H1 (cell line): ENCODE measurements around the gene ADK. TPM values are rescaled to one million over a fixed set of nuclear protein-coding genes. Genes with fewer than 3 reads are reported as not detected.

Experiments used
- CTCF ChIA-PET: fragments of 300-600 bp; sonication (Branson Sonifier 250); formaldehyde crosslinking; loops from one replicate; lab custom pipeline; 2021; ENCODE audit not compliant: partially characterized antibody; lab: Charles Lee
- POLR2A ChIA-PET: fragments of 300-600 bp; sonication (Branson Sonifier 250); formaldehyde crosslinking; loops from one replicate; lab custom pipeline; 2021; ENCODE audit warnings: inconsistent platforms; ENCODE audit not compliant: partially characterized antibody; lab: Charles Lee
- DNase-seq, 2 experiments: peaks; one replicate each; pipeline versions ENCODE4 v3.0.0 to v3.0.0-alpha.2; 2010 to 2022; ENCODE audit warnings: low spot score in 2 of 2, low read depth in 1 of 2, mixed read lengths in 1 of 2
- FAIRE-seq: peaks from 2 replicates; lab custom pipeline; 2011; peaks lifted over from hg19 to GRCh38; lab: Jason Lieb, UNC
- H2AFZ ChIP-seq: 2 replicates; pipeline ENCODE4 v1.8.1; 2012; ENCODE audit warnings: low read length, inconsistent platforms
- H2AK5ac ChIP-seq: 2 replicates; pipeline ENCODE4 v1.6.1; 2013; ENCODE audit warnings: low read depth, low read length
- H2BK120ac ChIP-seq: replicated peaks from 2 replicates; pipeline ENCODE3; 2013; ENCODE audit warnings: low read depth, low read length, inconsistent platforms
- H2BK12ac ChIP-seq: 2 replicates; pipeline ENCODE4 v1.6.1; 2013; ENCODE audit warnings: low read depth, low read length
- H2BK15ac ChIP-seq: 2 replicates; pipeline ENCODE4 v1.6.1; 2013; ENCODE audit warnings: low read length
- H2BK20ac ChIP-seq: 2 replicates; pipeline ENCODE4 v1.6.1; 2013; ENCODE audit warnings: low read length
- H2BK5ac ChIP-seq: 2 replicates; pipeline ENCODE4 v1.6.1; 2013; ENCODE audit warnings: low read depth, low read length
- H3K14ac ChIP-seq: 2 replicates; pipeline ENCODE4 v1.6.1; 2013; ENCODE audit warnings: inconsistent platforms; ENCODE audit not compliant: insufficient read length
- H3K18ac ChIP-seq: 2 replicates; pipeline ENCODE4 v1.6.1; 2013; ENCODE audit warnings: low read length; ENCODE audit errors: extremely low read depth
- H3K23ac ChIP-seq: 2 replicates; pipeline ENCODE4 v1.6.1; 2013; ENCODE audit warnings: inconsistent platforms; ENCODE audit not compliant: insufficient read length
- H3K23me2 ChIP-seq: 2 replicates; pipeline ENCODE4 v1.6.1; 2013; ENCODE audit warnings: low read depth, low read length
- H3K27ac ChIP-seq: 2 replicates; pipeline ENCODE4 v1.6.1; 2011; ENCODE audit warnings: low read depth, low read length, inconsistent platforms
- H3K27me3 ChIP-seq, 4 experiments: replicated peaks in 1 of 4; 1 replicate in 1 of 4; 2 replicates in 3 of 4; pipeline versions ENCODE4 v1.6.1 to v1.8.1; 2011 to 2013; ENCODE audit warnings: low read length in 3 of 4, mild to moderate bottlenecking in 3 of 4, inconsistent platforms in 2 of 4, mixed read lengths in 2 of 4, moderate library complexity in 1 of 4; ENCODE audit not compliant: control insufficient read depth in 3 of 4, insufficient read depth in 3 of 4; ENCODE audit errors: extremely low read depth in 1 of 4
- H3K36me3 ChIP-seq, 4 experiments: 2 replicates each; pipeline versions ENCODE4 v1.6.1 to v1.8.1; 2011 to 2013; ENCODE audit warnings: mild to moderate bottlenecking in 4 of 4, low read length in 3 of 4, moderate library complexity in 2 of 4, control low read depth in 1 of 4, inconsistent platforms in 1 of 4; ENCODE audit not compliant: insufficient read depth in 4 of 4, control insufficient read depth in 2 of 4
- H3K4ac ChIP-seq: replicated peaks from 2 replicates; pipeline ENCODE3; 2013; ENCODE audit warnings: low read length, low read depth, mixed read lengths, inconsistent platforms; ENCODE audit not compliant: insufficient read length
- H3K4me1 ChIP-seq, 4 experiments: replicated peaks in 1 of 4; 1 replicate in 1 of 4; 2 replicates in 3 of 4; pipeline versions ENCODE4 v1.6.1 to v1.8.1; 2011 to 2013; ENCODE audit warnings: low read length in 3 of 4, inconsistent platforms in 2 of 4, mixed read lengths in 1 of 4; ENCODE audit not compliant: insufficient read depth in 4 of 4, control insufficient read depth in 3 of 4
- H3K4me2 ChIP-seq, 2 experiments: 2 replicates each; pipeline versions ENCODE4 v1.6.1 to v1.8.1; 2011 to 2013; ENCODE audit warnings: low read depth in 2 of 2, low read length in 2 of 2, control low read depth in 1 of 2, inconsistent platforms in 1 of 2, mild to moderate bottlenecking in 1 of 2; ENCODE audit not compliant: insufficient read depth in 1 of 2
- H3K4me3 ChIP-seq, 4 experiments: fragments of 200-600, 300-600 bp in 1 of 4; sonication (generic), shearing (Covaris generic), sonication (Bioruptor Twin) in 1 of 4; 2 replicates each; pipeline versions ENCODE4 v1.5.1 to v1.8.1; 2011 to 2016; ENCODE audit warnings: low read length in 4 of 4, low read depth in 3 of 4, control low read depth in 2 of 4, inconsistent platforms in 2 of 4, mild to moderate bottlenecking in 2 of 4, mixed read lengths in 1 of 4, moderate library complexity in 1 of 4; ENCODE audit not compliant: insufficient read depth in 2 of 4; ENCODE audit errors: extremely low read depth in 1 of 4
- H3K56ac ChIP-seq: replicated peaks from 2 replicates; pipeline ENCODE3; 2013; ENCODE audit warnings: low read depth, mild to moderate bottlenecking, mixed read lengths, low read length, inconsistent platforms; ENCODE audit not compliant: insufficient read length
- H3K79me1 ChIP-seq: 2 replicates; pipeline ENCODE4 v1.6.1; 2013; ENCODE audit warnings: low read depth, low read length, control low read depth
- H3K79me2 ChIP-seq, 2 experiments: 2 replicates each; pipeline versions ENCODE4 v1.6.1 to v1.8.1; 2012 to 2013; ENCODE audit warnings: low read length in 2 of 2, mild to moderate bottlenecking in 2 of 2, inconsistent platforms in 1 of 2; ENCODE audit not compliant: insufficient read depth in 2 of 2, control insufficient read depth in 1 of 2
- H3K9ac ChIP-seq, 4 experiments: replicated peaks in 1 of 4; 1 replicate in 1 of 4; 2 replicates in 3 of 4; pipeline versions ENCODE4 v1.6.1 to v1.8.1; 2011 to 2013; ENCODE audit warnings: low read depth in 3 of 4, low read length in 3 of 4, control low read depth in 2 of 4, mild to moderate bottlenecking in 2 of 4, moderate library complexity in 2 of 4, inconsistent platforms in 1 of 4; ENCODE audit errors: extremely low read depth in 1 of 4
- H3K9me3 ChIP-seq, 2 experiments: 2 replicates each; pipeline versions ENCODE4 v1.6.1 to v1.8.1; 2012 to 2013; ENCODE audit warnings: mild to moderate bottlenecking in 2 of 2, moderate library complexity in 2 of 2, control low read depth in 1 of 2, inconsistent platforms in 1 of 2, low read depth in 1 of 2, low read length in 1 of 2, mixed read lengths in 1 of 2; ENCODE audit not compliant: insufficient read depth in 2 of 2
- H4K20me1 ChIP-seq, 2 experiments: replicated peaks in 1 of 2; 2 replicates each; pipeline versions ENCODE3 to v1.8.1; 2011 to 2013; ENCODE audit warnings: inconsistent platforms in 2 of 2, low read length in 2 of 2, mild to moderate bottlenecking in 1 of 2; ENCODE audit not compliant: insufficient read depth in 2 of 2, control insufficient read depth in 1 of 2
- H4K5ac ChIP-seq: 2 replicates; pipeline ENCODE4 v1.6.1; 2013; ENCODE audit warnings: low read length, low read depth, mixed read lengths, inconsistent platforms; ENCODE audit not compliant: insufficient read length
- H4K8ac ChIP-seq: 2 replicates; pipeline ENCODE4 v1.8.0; 2013; ENCODE audit warnings: mild to moderate bottlenecking, moderate library complexity, low read length, inconsistent platforms; ENCODE audit not compliant: insufficient read depth; ENCODE audit errors: extremely low read depth
- H4K91ac ChIP-seq: replicated peaks from 2 replicates; pipeline ENCODE3; 2013; ENCODE audit warnings: low read length, mixed read lengths, inconsistent platforms; ENCODE audit not compliant: insufficient read length
- BRCA1 ChIP-seq: IDR thresholded peaks from 2 replicates; pipeline ENCODE4 v1.6.1; 2012; ENCODE audit warnings: low read depth, low read length, improper control_type of control experiment
- CBX5 ChIP-seq: fragments of 300-800, 300-1000 bp; sonication (generic); IDR thresholded peaks from 2 replicates; pipeline ENCODE4 v1.7.1; 2016; ENCODE audit warnings: antibody characterized with exemption, low read length, low read depth
- CBX8 ChIP-seq: fragments of 300-800, 300-1000 bp; sonication (generic); IDR thresholded peaks from 2 replicates; pipeline ENCODE4 v1.7.1; 2016; ENCODE audit warnings: low read depth, low read length, borderline replicate concordance
- CTBP2 ChIP-seq: IDR thresholded peaks from 2 replicates; pipeline ENCODE4 v1.7.0; 2011; ENCODE audit warnings: borderline replicate concordance, mild to moderate bottlenecking, moderate library complexity, mixed read lengths, low read length; ENCODE audit not compliant: insufficient read depth, insufficient read length
- EZH2 ChIP-seq: fragments of 200-600 bp; sonication (generic); IDR thresholded peaks from 2 replicates; pipeline ENCODE4 v1.7.1; 2012; ENCODE audit warnings: low read depth, mild to moderate bottlenecking, moderate library complexity, low read length, inconsistent platforms; ENCODE audit not compliant: severe bottlenecking
- HDAC6 ChIP-seq: IDR thresholded peaks from one replicate; pipeline ENCODE4 v1.7.1; 2012; ENCODE audit warnings: low read depth, mild to moderate bottlenecking, inconsistent platforms, low read length, moderate library complexity
- MAFK ChIP-seq: IDR thresholded peaks from 2 replicates; pipeline ENCODE4 v1.6.1; 2012; ENCODE audit warnings: low read depth, mild to moderate bottlenecking, improper control_type of control experiment, low read length
- POLR2A ChIP-seq, 2 experiments: IDR thresholded peaks; 1 replicate in 1 of 2; 2 replicates in 1 of 2; pipeline ENCODE4 v1.6.1; 2011; ENCODE audit warnings: low read depth in 2 of 2, low read length in 2 of 2, mild to moderate bottlenecking in 2 of 2; ENCODE audit errors: control extremely low read depth in 1 of 2
- POLR2AphosphoS5 ChIP-seq: IDR thresholded peaks from 2 replicates; pipeline ENCODE4 v1.6.1; 2011; ENCODE audit warnings: low read depth, low read length
- RBBP5 ChIP-seq: IDR thresholded peaks from 2 replicates; pipeline ENCODE4 v1.7.1; 2012; ENCODE audit warnings: low read depth, mild to moderate bottlenecking, inconsistent platforms, low read length, moderate library complexity, borderline replicate concordance
- SRF ChIP-seq: IDR thresholded peaks from 2 replicates; pipeline ENCODE4 v1.6.1; 2011; ENCODE audit warnings: mild to moderate bottlenecking, low read depth, low read length, moderate library complexity
- TAF7 ChIP-seq: optimal IDR thresholded peaks from 2 replicates; pipeline ENCODE3; 2011; ENCODE audit warnings: low read depth, mild to moderate bottlenecking, inconsistent platforms, low read length, moderate library complexity, borderline replicate concordance
- USF2 ChIP-seq: IDR thresholded peaks from 2 replicates; pipeline ENCODE4 v1.6.1; 2011; ENCODE audit warnings: low read length, improper control_type of control experiment
- WGBS, 2 experiments: shearing (Covaris generic) in 1 of 2; methylation state at CpG; one replicate each; pipeline versions ENCODE4 v1.1.6 to v1.1.7; 2013 to 2015; ENCODE audit warnings: low lambda C conversion rate in 2 of 2, mixed read lengths in 2 of 2, inconsistent platforms in 1 of 2, low coverage in 1 of 2, missing lambda C conversion rate in 1 of 2; ENCODE audit not compliant: insufficient replicate concordance in 2 of 2, insufficient coverage in 1 of 2, insufficient read length in 1 of 2; ENCODE audit errors: extremely low coverage in 1 of 2, missing lambda C conversion rate in 1 of 2; 5-methylcytosine and 5-hydroxymethylcytosine counted together
- polyA plus RNA-seq, 7 experiments: library from polyadenylated mRNA; depleted of rRNA in 3 of 7; stranded (reverse) in 5 of 7; unstranded in 2 of 7; fragments of >200 nt in 5 of 7; fragments of 200-250 nt in 2 of 7; gene quantifications; 1 replicate in 5 of 7; 2 replicates in 1 of 7; 4 replicates in 1 of 7; pipeline versions ENCODE4 v1.2.1 to v1.2.3, GENCODE V29; 2011 to 2013; ENCODE audit warnings: missing spikeins in 2 of 7, mixed read lengths in 2 of 7
- total RNA-seq: library from RNA; stranded (reverse); fragmentation: NEBNext Ultra II Directional; extraction: Animal tissue kit (Norgen Biotek cat#: 25700); gene quantifications from 2 replicates; pipeline ENCODE4 v1.2.1, GENCODE V29; 2021

The ADK gene
- total and polyA plus RNA-seq, 2 of the 8 experiments (the other 6 are each of a cell fraction or from before 2014, with no cell fraction given), result 12.3 to 42.4 TPM

GRCh38 chr10:74502963-74503608, 352.1 kb downstream of the ADK start:
- CTCF ChIA-PET, result no interaction called here
- TF ChIP-seq POLR2AphosphoS5, result no peak
- TF ChIP-seq TAF7, result no peak
- no peak for TF ChIP-seq RBBP5
- TF ChIP-seq SRF, result no peak
- TF ChIP-seq MAFK, result no peak
- TF ChIP-seq CBX8, result no peak
- TF ChIP-seq EZH2, result no peak
- no peak for TF ChIP-seq USF2
- no peak for TF ChIP-seq POLR2A (IDR thresholded peaks at IDR 0.05; ENCODE audit: control extremely low read depth in 1 of 2, low read depth in 2 of 2, low read length in 2 of 2)
- TF ChIP-seq CTBP2, result no peak
- no peak for TF ChIP-seq HDAC6
- TF ChIP-seq BRCA1, result no peak
- no peak for TF ChIP-seq CBX5

More at GRCh38 chr10:74502963-74503608, 352.1 kb downstream of the ADK start:
- no peaks in the 10 kb centered on the region for H3K79me2 ChIP-seq
- no peak overlapping the region for H3K14ac ChIP-seq
- H3K4me3 ChIP-seq, result no peak overlapping the region
- H3K27me3 ChIP-seq, result no peaks in the 10 kb centered on the region
- no peak for DNase-seq
- no peak overlapping the region for H2BK20ac ChIP-seq
- H2AK5ac ChIP-seq, result no peak overlapping the region
- H4K91ac ChIP-seq, result no peak overlapping the region
- no peak overlapping the region for H2AFZ ChIP-seq
- no peak for FAIRE-seq
- no peak overlapping the region for H3K4ac ChIP-seq
- no peak overlapping the region for H3K9ac ChIP-seq
- no peak overlapping the region for H2BK12ac ChIP-seq
- no peak overlapping the region for H3K56ac ChIP-seq
- no peaks in the 10 kb centered on the region for H3K4me1 ChIP-seq
- H4K5ac ChIP-seq, result no peak overlapping the region
- 90% methylated on average over 1 of the region's 1 CpG; no CpG with 5 or more reads in 1 of the 2 experiments for WGBS, 2 experiments
- H4K8ac ChIP-seq, result no peak overlapping the region
- POLR2A ChIA-PET, result no interaction called here
- H2BK120ac ChIP-seq, result no peak overlapping the region
- no peak overlapping the region for H3K18ac ChIP-seq
- H3K27ac ChIP-seq, result no peak overlapping the region
- no peaks in the 10 kb centered on the region for H3K23me2 ChIP-seq
- H4K20me1 ChIP-seq, result no peaks in the 10 kb centered on the region
- H3K4me2 ChIP-seq, result no peak overlapping the region
- H2BK5ac ChIP-seq, result no peak overlapping the region
- H2BK15ac ChIP-seq, result no peak overlapping the region
- H3K36me3 ChIP-seq, result no peaks in the 10 kb centered on the region
- H3K23ac ChIP-seq, result no peak overlapping the region
- no peaks in the 10 kb centered on the region for H3K9me3 ChIP-seq
- no peaks in the 10 kb centered on the region for H3K79me1 ChIP-seq
